Stimulated activated naive B cell treated with anti-CD40 and anti-IgM and Interleukin-4, amounts not matched to agents 10 μg/mL and 1 μg/mL and 100 μg/mL, for 72 hours (primary cell): ENCODE data around the gene ALDH6A1.

Experiments
- ATAC-seq, 2 donors: fragments of 150-1000 bp; cut with Tn5 transposase; replicated peaks; 2 replicates each; pipeline ENCODE4 v1.10.0; 2021; ENCODE audit warnings: moderate library complexity in 1 of 2
- DNase-seq: peaks from one replicate; pipeline ENCODE4 v3.0.0; 2021
- H3K27ac Mint-ChIP-seq: one replicate; pipeline ENCODE4 v1.8.0; 2022; ENCODE audit warnings: mild to moderate bottlenecking, mixed read lengths
- H3K27me3 Mint-ChIP-seq, 2 donors: one replicate each; pipeline ENCODE4 v1.8.0; 2022; ENCODE audit warnings: mixed read lengths in 2 of 2
- H3K36me3 Mint-ChIP-seq, 2 donors: one replicate each; pipeline ENCODE4 v1.8.0; 2022; ENCODE audit warnings: mixed read lengths in 2 of 2, mild to moderate bottlenecking in 1 of 2
- H3K4me1 Mint-ChIP-seq, 2 donors: one replicate each; pipeline ENCODE4 v1.8.0; 2022; ENCODE audit warnings: mixed read lengths in 2 of 2, mild to moderate bottlenecking in 1 of 2
- H3K4me3 Mint-ChIP-seq, 2 donors: one replicate each; pipeline ENCODE4 v1.8.0; 2022; ENCODE audit warnings: mild to moderate bottlenecking in 2 of 2, mixed read lengths in 2 of 2, moderate library complexity in 1 of 2
- H3K9me3 Mint-ChIP-seq, 2 donors: one replicate each; pipeline ENCODE4 v1.8.0; 2022; ENCODE audit warnings: mixed read lengths in 2 of 2, mild to moderate bottlenecking in 1 of 2

ALDH6A1 gene

GRCh38 chr14:74080820-74081460 lies 3.3 kb downstream of the ALDH6A1 start:
- ATAC-seq (no peak), DNase-seq (no peak)
- peaks cover 10 to 18% of the 10 kb centered on the region in 2 donors for H3K4me1 Mint-ChIP-seq
- H3K9me3 Mint-ChIP-seq, result no peaks in the 10 kb centered on the region
- no peaks in the 10 kb centered on the region for H3K27me3 Mint-ChIP-seq
- H3K36me3 Mint-ChIP-seq, result no peaks in the 10 kb centered on the region
- no peak overlapping the region for H3K4me3 Mint-ChIP-seq
- no peak overlapping the region for H3K27ac Mint-ChIP-seq

DNA sequence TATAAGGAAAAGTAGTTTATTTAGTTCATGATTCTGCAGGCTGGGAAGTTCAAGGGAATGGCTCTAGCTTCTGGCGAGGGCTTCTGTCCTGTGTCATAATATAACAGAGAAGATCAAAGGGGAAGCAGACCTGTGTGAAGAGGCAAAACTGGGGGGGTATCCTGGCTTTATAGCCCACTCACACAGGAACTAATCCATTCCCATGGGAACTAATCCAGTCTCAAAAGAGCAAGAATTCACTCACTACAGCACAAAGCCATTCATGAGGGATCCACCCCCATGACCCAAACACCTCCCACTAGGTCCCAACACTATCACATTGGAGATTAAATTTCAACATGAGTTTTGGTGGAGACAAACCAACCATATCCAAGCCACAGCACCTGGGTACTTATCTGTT lies 6.9 kb downstream of the ALDH6A1 start:
- Mint-ChIP-seq H3K36me3 (peaks cover 0 to 3% of the 10 kb centered on the region in 2 donors), H3K4me1 (peaks cover 0 to 2% of the 10 kb centered on the region in 2 donors), H3K27ac (no peak overlapping the region), H3K27me3 (no peaks in the 10 kb centered on the region), H3K4me3 (no peak overlapping the region), H3K9me3 (no peaks in the 10 kb centered on the region)
- no peak for DNase-seq
- ATAC-seq, result no peak

GRCh38 chr14:74065746-74066575 lies 18.3 kb downstream of the ALDH6A1 start:
- no peak overlapping the region for H3K27ac Mint-ChIP-seq

GRCh38 chr14:74064883-74065282 lies 19.4 kb downstream of the ALDH6A1 start:
- H3K27ac Mint-ChIP-seq, result no peak overlapping the region
- no peak for ATAC-seq
- H3K9me3 Mint-ChIP-seq, result no peaks in the 10 kb centered on the region

More at GRCh38 chr14:74065746-74066575, 18.3 kb downstream of the ALDH6A1 start:
- H3K9me3 Mint-ChIP-seq, result no peaks in the 10 kb centered on the region
- ATAC-seq (no peak), DNase-seq (no peak)
- H3K4me1 Mint-ChIP-seq, result no peaks in the 10 kb centered on the region
- no peaks in the 10 kb centered on the region for H3K27me3 Mint-ChIP-seq
- no peak overlapping the region for H3K4me3 Mint-ChIP-seq
- H3K36me3 Mint-ChIP-seq, result peaks cover 21 to 37% of the 10 kb centered on the region in 2 donors

GRCh38 chr14:74064426-74064825 lies 19.8 kb downstream of the ALDH6A1 start:
- H3K36me3 Mint-ChIP-seq, result peaks cover 24 to 38% of the 10 kb centered on the region in 2 donors
- DNase-seq (no peak), ATAC-seq (no peak)
- no peaks in the 10 kb centered on the region for H3K4me1 Mint-ChIP-seq
- no peaks in the 10 kb centered on the region for H3K27me3 Mint-ChIP-seq
- no peak overlapping the region for H3K27ac Mint-ChIP-seq
- no peaks in the 10 kb centered on the region for H3K9me3 Mint-ChIP-seq
- no peak overlapping the region for H3K4me3 Mint-ChIP-seq

More at GRCh38 chr14:74064883-74065282, 19.4 kb downstream of the ALDH6A1 start:
- no peak overlapping the region for H3K4me3 Mint-ChIP-seq
- no peaks in the 10 kb centered on the region for H3K4me1 Mint-ChIP-seq
- H3K36me3 Mint-ChIP-seq, result peaks cover 24 to 41% of the 10 kb centered on the region in 2 donors
- H3K27me3 Mint-ChIP-seq, result no peaks in the 10 kb centered on the region
- no peak for DNase-seq

DNA sequence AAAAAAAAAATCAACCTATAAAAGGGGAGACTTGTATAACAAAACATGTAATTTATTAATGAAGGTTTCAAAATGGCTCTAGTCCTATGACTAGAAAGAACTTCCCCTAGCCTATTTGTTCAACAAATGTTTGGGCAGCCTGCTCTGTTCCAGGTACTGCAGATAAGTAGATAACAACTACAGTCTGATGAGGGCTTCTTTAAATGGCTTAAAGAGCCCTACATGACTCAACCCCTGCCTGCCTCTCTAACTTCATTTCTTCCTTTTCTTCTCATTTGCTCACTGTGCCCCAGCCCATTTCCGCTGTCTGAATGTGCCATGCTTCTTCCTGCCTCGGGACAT lies 21.5 kb downstream of the ALDH6A1 start:
- Mint-ChIP-seq H3K4me1 (no peaks in the 10 kb centered on the region), H3K9me3 (no peaks in the 10 kb centered on the region), H3K36me3 (peaks cover 23 to 37% of the 10 kb centered on the region in 2 donors), H3K27ac (no peak overlapping the region), H3K27me3 (no peaks in the 10 kb centered on the region), H3K4me3 (no peak overlapping the region)
- DNase-seq (no peak), ATAC-seq (no peak)

DNA sequence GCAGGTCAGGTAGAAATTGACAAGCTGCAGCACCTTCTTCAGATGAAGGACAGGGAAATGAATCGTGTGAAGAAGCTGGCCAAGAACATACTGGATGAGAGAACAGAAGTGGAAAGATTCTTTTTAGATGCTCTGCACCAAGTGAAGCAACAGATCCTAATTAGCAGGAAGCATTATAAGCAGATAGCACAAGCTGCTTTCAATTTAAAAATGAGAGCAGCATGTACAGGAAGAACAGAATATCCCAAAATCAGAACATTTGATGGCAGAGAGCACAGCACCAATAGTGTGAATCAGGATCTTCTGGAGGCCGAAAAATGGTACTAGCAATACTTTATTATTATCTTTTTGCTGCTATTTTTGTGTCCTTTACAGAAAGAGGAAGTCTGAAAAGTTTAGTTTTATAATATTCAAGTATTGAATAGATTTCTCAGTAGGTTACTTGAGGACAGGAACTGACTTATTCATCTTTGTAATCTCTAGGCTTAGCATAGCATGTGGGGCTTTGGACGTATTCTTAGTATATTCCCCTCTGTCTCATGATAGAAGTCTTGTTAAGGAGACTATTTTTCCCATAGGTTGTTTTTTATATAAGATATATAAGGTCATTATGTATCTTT lies 34.3 kb downstream of the ALDH6A1 start:
- Mint-ChIP-seq H3K9me3 (no peaks in the 10 kb centered on the region), H3K27me3 (no peaks in the 10 kb centered on the region), H3K4me1 (peaks cover 5 to 11% of the 10 kb centered on the region in 2 donors), H3K36me3 (no peaks in the 10 kb centered on the region), H3K27ac (no peak overlapping the region), H3K4me3 (no peak overlapping the region)
- ATAC-seq, result peak; percentile 76 to 79
- DNase-seq, result no peak

DNA sequence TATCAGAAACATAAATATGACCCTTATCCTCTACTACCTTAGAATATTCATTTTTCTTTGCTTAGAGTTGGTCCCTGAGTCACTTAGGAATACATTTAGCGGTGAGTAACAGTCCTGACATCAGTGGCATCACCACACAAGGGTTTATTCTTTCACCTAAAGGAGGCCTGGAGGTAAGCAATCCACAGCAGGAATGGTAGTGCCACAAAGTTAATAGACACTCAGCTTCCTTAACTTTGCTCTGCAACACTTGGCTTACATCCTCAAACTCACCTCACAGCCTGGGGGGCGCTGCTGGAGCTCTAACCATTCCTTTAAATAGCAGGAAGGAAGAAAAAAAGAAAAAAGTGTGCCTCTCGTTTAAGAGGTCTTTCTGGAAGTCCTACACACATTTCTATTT lies 36.0 kb downstream of the ALDH6A1 start:
- no peaks in the 10 kb centered on the region for H3K27me3 Mint-ChIP-seq
- no peaks in the 10 kb centered on the region for H3K36me3 Mint-ChIP-seq
- H3K4me3 Mint-ChIP-seq, result no peak overlapping the region
- peaks cover 5 to 11% of the 10 kb centered on the region in 2 donors for H3K4me1 Mint-ChIP-seq
- DNase-seq (no peak), ATAC-seq (no peak)
- H3K9me3 Mint-ChIP-seq, result no peaks in the 10 kb centered on the region
- no peak overlapping the region for H3K27ac Mint-ChIP-seq

- Mint-ChIP-seq H3K36me3 (no peaks in the 10 kb centered on the region), H3K4me3 (no peak overlapping the region), H3K27me3 (no peaks in the 10 kb centered on the region), H3K4me1 (peaks cover 5 to 11% of the 10 kb centered on the region in 2 donors), H3K9me3 (no peaks in the 10 kb centered on the region), H3K27ac (no peak overlapping the region)
- DNase-seq, result no peak
- no peak for ATAC-seq
Measured at GRCh38 chr14:74045522-74045921, 38.7 kb downstream of the ALDH6A1 start.

DNA sequence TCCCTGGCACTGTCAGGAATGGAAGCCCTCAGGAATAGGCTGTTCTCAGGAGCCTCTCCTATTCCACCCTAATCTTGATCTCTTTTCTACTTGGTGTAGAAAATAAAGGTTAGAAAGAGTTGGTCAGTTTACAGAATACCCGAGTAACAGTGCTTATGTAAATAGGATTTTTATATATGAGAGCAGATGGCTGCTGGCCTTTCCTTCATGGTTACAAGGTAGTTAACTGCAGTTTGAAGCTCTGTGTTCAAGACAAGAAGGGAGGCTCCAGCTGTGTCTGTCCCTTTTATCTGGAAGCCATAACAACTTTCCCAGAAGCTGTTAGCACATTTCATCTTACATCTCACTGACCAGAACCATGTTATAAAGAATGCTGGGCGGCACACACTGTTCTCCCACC lies 42.0 kb downstream of the ALDH6A1 start:
- Mint-ChIP-seq H3K27me3 (no peaks in the 10 kb centered on the region), H3K9me3 (no peaks in the 10 kb centered on the region), H3K4me1 (no peaks in the 10 kb centered on the region), H3K4me3 (no peak overlapping the region), H3K36me3 (no peaks in the 10 kb centered on the region), H3K27ac (no peak overlapping the region)
- no peak for DNase-seq
- ATAC-seq, result no peak

GRCh38 chr14:74038020-74038859 lies 46.0 kb downstream of the ALDH6A1 start:
- DNase-seq (no peak), ATAC-seq (peak; percentile 60 to 65)
- H3K9me3 Mint-ChIP-seq, result no peaks in the 10 kb centered on the region
- H3K36me3 Mint-ChIP-seq, result no peaks in the 10 kb centered on the region
- H3K27me3 Mint-ChIP-seq, result no peaks in the 10 kb centered on the region
- no peak overlapping the region for H3K4me3 Mint-ChIP-seq
- H3K4me1 Mint-ChIP-seq, result no peaks in the 10 kb centered on the region
- no peak overlapping the region for H3K27ac Mint-ChIP-seq

GRCh38 chr14:74035556-74035955 lies 48.7 kb downstream of the ALDH6A1 start:
- DNase-seq (no peak), ATAC-seq (no peak)
- Mint-ChIP-seq H3K9me3 (no peaks in the 10 kb centered on the region), H3K4me3 (no peak overlapping the region), H3K27me3 (no peaks in the 10 kb centered on the region), H3K27ac (no peak overlapping the region), H3K4me1 (peaks cover 5 to 8% of the 10 kb centered on the region in 2 donors), H3K36me3 (peaks cover 0 to 4% of the 10 kb centered on the region in 2 donors)

DNA sequence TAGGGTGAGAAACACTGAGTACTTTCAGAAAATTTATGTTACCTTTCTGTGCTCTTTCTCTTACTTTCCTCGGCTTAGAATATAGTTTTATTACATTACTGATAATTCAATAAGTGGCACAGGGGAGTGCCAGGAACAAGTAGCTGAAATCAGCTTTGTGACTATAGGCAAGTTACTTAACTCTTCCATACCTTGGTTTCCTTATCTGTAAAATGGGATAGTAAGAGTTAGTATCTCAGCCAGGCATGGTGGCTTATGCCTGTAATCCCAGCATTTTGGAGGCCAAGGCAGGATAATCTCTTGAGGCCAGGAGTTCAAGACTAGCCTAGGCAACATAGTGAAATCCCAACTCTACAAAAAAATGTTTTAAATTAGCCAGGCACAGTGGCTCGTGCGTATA lies 49.7 kb downstream of the ALDH6A1 start:
- H3K27ac Mint-ChIP-seq, result no peak overlapping the region

GRCh38 chr14:74029136-74029535 lies 55.1 kb downstream of the ALDH6A1 start:
- H3K4me3 Mint-ChIP-seq, result no peak overlapping the region
- H3K27ac Mint-ChIP-seq, result no peak overlapping the region
- ATAC-seq (no peak), DNase-seq (no peak)
- H3K9me3 Mint-ChIP-seq, result no peaks in the 10 kb centered on the region
- H3K4me1 Mint-ChIP-seq, result peaks cover 5 to 12% of the 10 kb centered on the region in 2 donors
- H3K36me3 Mint-ChIP-seq, result peaks cover 0 to 4% of the 10 kb centered on the region in 2 donors
- H3K27me3 Mint-ChIP-seq, result no peaks in the 10 kb centered on the region

More for the DNA sequence above, 49.7 kb downstream of the ALDH6A1 start:
- H3K4me3 Mint-ChIP-seq, result no peak overlapping the region
- no peaks in the 10 kb centered on the region for H3K27me3 Mint-ChIP-seq
- H3K4me1 Mint-ChIP-seq, result peaks cover 5 to 8% of the 10 kb centered on the region in 2 donors
- ATAC-seq, result no peak
- DNase-seq, result no peak
- H3K9me3 Mint-ChIP-seq, result no peaks in the 10 kb centered on the region
- H3K36me3 Mint-ChIP-seq, result peaks cover 0 to 4% of the 10 kb centered on the region in 2 donors
